ENCODE results near the gene MAOB. TPM values are rescaled to one million over a fixed set of nuclear protein-coding genes. Genes with fewer than 3 reads are reported as not detected.
"Not testable (repeated sequence)": the region's sequence is repeated elsewhere in the genome, so short reads cannot be mapped to it uniquely, and the experiment has no call there.

Gene MAOB
- polyA plus RNA-seq (2012; ENCODE audit: missing spikeins): not detected

- no peak for FAIRE-seq
- DNase-seq (ENCODE audit: insufficient read length): peak; percentile 12
- TF ChIP-seq POLR2A (IDR thresholded peaks at IDR 0.05; ENCODE audit: low read depth, low read length): no peak
Observed at GRCh38 chrX:43882294-43882681, at the start of gene MAOB. Gene MAOB, minus strand, starts transcription at chrX:43882450. Its CDS starts 151 bp downstream, at chrX:43882299.

DNA sequence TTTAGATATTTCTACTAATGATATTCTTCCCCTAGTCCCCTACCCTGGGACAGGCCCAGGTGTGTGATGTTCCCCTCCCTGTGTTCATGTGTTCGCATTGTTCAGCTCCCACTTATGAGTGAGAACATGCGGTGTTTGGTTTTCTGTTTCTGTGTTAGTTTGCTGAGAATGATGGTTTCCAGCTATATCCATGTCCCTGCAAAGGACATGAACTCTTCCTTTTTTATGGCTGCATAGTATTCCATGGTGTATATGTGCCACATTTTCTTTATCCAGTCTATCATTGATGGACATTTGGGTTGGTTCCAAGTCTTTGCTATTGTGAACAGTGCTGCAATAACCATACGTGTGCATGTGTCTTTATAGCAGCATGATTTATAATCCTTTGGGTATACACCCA, 39.8 kb upstream of the MAOB start:
- FAIRE-seq; DNase-seq (ENCODE audit: insufficient read length): not testable (repeated sequence)

GRCh38 chrX:43910772-43911171, 28.5 kb upstream of the MAOB start:
- DNase-seq (ENCODE audit: insufficient read length); FAIRE-seq: not testable (repeated sequence)

DNA sequence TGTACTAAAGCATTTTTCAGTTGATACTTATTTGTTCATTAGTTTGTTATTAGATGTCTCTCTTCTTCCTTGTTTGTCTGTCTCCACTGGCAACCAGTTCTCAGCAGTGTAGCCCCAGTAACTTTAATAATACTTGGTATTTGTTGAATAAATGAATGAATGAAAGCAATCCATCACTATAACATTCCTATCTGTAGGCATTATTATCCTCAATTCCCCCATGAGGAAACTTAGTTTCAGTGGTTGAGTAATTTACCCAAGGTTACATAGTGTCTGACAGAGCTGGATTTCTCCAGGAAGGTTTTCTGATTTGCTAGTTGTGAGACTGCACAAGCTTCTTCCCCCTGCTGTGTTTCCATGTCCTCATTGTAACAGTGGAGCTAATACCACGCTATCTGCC, 27.8 kb upstream of the MAOB start:
- no peak for FAIRE-seq
- TF ChIP-seq TAF1 (IDR thresholded peaks at IDR 0.05; ENCODE audit: borderline replicate concordance, low read depth, low read length) (no peak), POLR2A (IDR thresholded peaks at IDR 0.05; ENCODE audit: low read depth, low read length) (no peak), POLR2AphosphoS5 (IDR thresholded peaks at IDR 0.05; ENCODE audit: low read depth, low read length) (no peak)

DNA sequence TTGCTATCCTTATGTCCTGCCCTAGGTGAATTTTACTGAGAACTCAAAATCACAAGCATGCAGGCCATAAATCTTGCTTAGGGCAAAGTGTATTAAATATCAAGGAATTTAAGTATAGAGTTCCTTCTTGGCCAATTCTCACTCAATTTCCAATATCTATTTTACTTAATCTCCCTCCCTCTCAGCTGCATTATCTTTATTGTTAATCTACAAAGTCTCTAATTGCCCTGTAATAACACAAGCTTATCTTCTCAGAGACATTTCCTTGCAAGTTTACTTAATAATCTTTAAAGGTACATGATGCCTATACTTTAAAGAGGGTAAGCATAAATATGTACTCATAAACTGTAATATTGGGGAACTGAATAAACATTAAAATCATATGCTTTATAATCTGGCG, 26.9 kb upstream of the MAOB start:
- FAIRE-seq (no peak), DNase-seq (ENCODE audit: insufficient read length) (no peak)
- TF ChIP-seq POLR2A (IDR thresholded peaks at IDR 0.05; ENCODE audit: low read depth, low read length): no peak
- no peak for TF ChIP-seq TAF1 (IDR thresholded peaks at IDR 0.05; ENCODE audit: borderline replicate concordance, low read depth, low read length)
- TF ChIP-seq POLR2AphosphoS5 (IDR thresholded peaks at IDR 0.05; ENCODE audit: low read depth, low read length): no peak

More for the DNA sequence above, 27.8 kb upstream of the MAOB start:
- DNase-seq (ENCODE audit: insufficient read length): no peak

- DNase-seq (ENCODE audit: insufficient read length) (no peak), FAIRE-seq (no peak)
Observed at GRCh38 chrX:43899878-43900815, 17.9 kb upstream of the MAOB start.

GRCh38 chrX:43898406-43899035, 16.3 kb upstream of the MAOB start:
- no peak for DNase-seq (ENCODE audit: insufficient read length)
- TF ChIP-seq POLR2AphosphoS5 (IDR thresholded peaks at IDR 0.05; ENCODE audit: low read depth, low read length) (no peak), POLR2A (IDR thresholded peaks at IDR 0.05; ENCODE audit: low read depth, low read length) (no peak), TAF1 (IDR thresholded peaks at IDR 0.05; ENCODE audit: borderline replicate concordance, low read depth, low read length) (no peak)
- FAIRE-seq: no peak

More at GRCh38 chrX:43899878-43900815, 17.9 kb upstream of the MAOB start:
- TF ChIP-seq POLR2A (IDR thresholded peaks at IDR 0.05; ENCODE audit: low read depth, low read length) (no peak), TAF1 (IDR thresholded peaks at IDR 0.05; ENCODE audit: borderline replicate concordance, low read depth, low read length) (no peak), POLR2AphosphoS5 (IDR thresholded peaks at IDR 0.05; ENCODE audit: low read depth, low read length) (no peak)

GRCh38 chrX:43897290-43897689, 15.0 kb upstream of the MAOB start:
- no peak for FAIRE-seq
- DNase-seq (ENCODE audit: insufficient read length): no peak
- no peak for TF ChIP-seq POLR2AphosphoS5 (IDR thresholded peaks at IDR 0.05; ENCODE audit: low read depth, low read length)
- TF ChIP-seq TAF1 (IDR thresholded peaks at IDR 0.05; ENCODE audit: borderline replicate concordance, low read depth, low read length): no peak
- no peak for TF ChIP-seq POLR2A (IDR thresholded peaks at IDR 0.05; ENCODE audit: low read depth, low read length)

DNA sequence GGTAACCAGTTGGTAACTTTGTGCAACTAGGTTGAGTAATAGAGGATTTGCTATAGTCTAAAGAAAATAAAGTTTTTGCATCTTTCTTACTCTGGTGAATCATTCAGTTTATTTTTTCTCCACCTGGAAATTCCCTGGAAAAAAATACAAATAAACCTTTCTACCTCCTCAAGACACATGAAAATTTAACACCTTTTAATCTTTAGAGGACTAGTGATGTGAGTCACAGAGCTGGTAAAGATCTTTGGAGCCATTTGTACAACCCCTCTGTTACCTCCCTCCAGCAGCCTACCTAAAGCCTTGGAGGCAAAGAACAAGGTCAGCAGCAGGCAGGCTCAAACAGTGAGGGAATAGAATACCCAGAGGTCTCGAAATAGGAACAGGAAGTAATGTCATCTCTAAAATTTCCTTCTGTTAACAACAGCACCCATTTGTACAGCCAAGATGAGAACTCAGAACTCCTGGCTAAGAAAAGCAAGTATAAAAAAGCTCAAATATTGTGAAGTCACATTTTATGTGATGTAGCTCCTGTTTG, 10.2 kb upstream of the MAOB start:
- no peak for TF ChIP-seq POLR2AphosphoS5 (IDR thresholded peaks at IDR 0.05; ENCODE audit: low read depth, low read length)
- TF ChIP-seq POLR2A (IDR thresholded peaks at IDR 0.05; ENCODE audit: low read depth, low read length): no peak
- TF ChIP-seq TAF1 (IDR thresholded peaks at IDR 0.05; ENCODE audit: borderline replicate concordance, low read depth, low read length): no peak
- FAIRE-seq (no peak), DNase-seq (ENCODE audit: insufficient read length) (no peak)

DNA sequence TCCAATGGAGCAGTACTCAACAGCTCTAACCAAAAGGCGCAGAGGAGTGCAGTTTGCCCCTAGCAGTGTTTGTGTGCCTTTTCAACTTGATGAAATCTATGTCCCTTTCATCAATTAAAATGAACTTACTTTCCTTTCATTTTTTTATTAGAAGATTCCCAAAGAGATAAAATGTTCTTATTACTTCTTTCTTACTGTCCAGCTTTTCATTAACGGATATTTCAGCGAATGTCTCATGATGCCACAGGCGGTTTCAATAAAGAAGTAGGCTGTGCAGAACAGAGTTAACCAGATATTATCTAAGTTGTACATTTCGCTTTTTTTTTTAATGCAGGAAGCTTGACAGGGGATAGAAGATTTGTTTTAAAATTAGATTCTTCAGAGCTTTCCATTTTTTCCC, 3.4 kb upstream of the MAOB start:
- TF ChIP-seq POLR2A (IDR thresholded peaks at IDR 0.05; ENCODE audit: low read depth, low read length): no peak
- no peak for TF ChIP-seq POLR2AphosphoS5 (IDR thresholded peaks at IDR 0.05; ENCODE audit: low read depth, low read length)
- no peak for TF ChIP-seq TAF1 (IDR thresholded peaks at IDR 0.05; ENCODE audit: borderline replicate concordance, low read depth, low read length)
- FAIRE-seq: no peak
- no peak for DNase-seq (ENCODE audit: insufficient read length)

- no peak for DNase-seq (ENCODE audit: insufficient read length)
- TF ChIP-seq TAF1 (IDR thresholded peaks at IDR 0.05; ENCODE audit: borderline replicate concordance, low read depth, low read length) (no peak), POLR2AphosphoS5 (IDR thresholded peaks at IDR 0.05; ENCODE audit: low read depth, low read length) (no peak), POLR2A (IDR thresholded peaks at IDR 0.05; ENCODE audit: low read depth, low read length) (no peak)
Observed at GRCh38 chrX:43881410-43882293, 598 bp downstream of the MAOB start.

More at GRCh38 chrX:43881410-43882293, 598 bp downstream of the MAOB start:
- FAIRE-seq: no peak

All from GM12892 (cell line).